OCI-LY1 (cell line): Measurements from ENCODE around the gene AFAP1.

Experiments used
- H2AFZ ChIP-seq: fragments of 200-600 bp; sonication (generic), shearing (Covaris generic); 2 replicates; pipeline ENCODE4 v1.6.0; 2014; ENCODE audit warnings: antibody characterized with exemption, mild to moderate bottlenecking, low read length
- H3F3A ChIP-seq: fragments of 200-600 bp; sonication (generic), shearing (Covaris generic); 2 replicates; pipeline ENCODE4 v1.6.0; 2014; ENCODE audit warnings: mild to moderate bottlenecking, antibody characterized with exemption, low read length, moderate library complexity; ENCODE audit not compliant: insufficient read depth
- H3K27ac ChIP-seq: fragments of 200-600 bp; sonication (generic); 2 replicates; pipeline ENCODE4 v1.5.1; 2014; ENCODE audit warnings: low read length, mixed run types, mild to moderate bottlenecking, low read depth; ENCODE audit not compliant: poor library complexity, severe bottlenecking
- H3K27me3 ChIP-seq: fragments of 200-600 bp; sonication (generic); 2 replicates; pipeline ENCODE4 v1.6.0; 2014; ENCODE audit warnings: antibody characterized with exemption, mild to moderate bottlenecking, low read length, moderate library complexity; ENCODE audit not compliant: insufficient read depth
- H3K36me3 ChIP-seq: fragments of 200-600 bp; sonication (generic); 2 replicates; pipeline ENCODE4 v1.6.1; 2014; ENCODE audit warnings: mild to moderate bottlenecking, antibody characterized with exemption, low read length, moderate library complexity, mixed read lengths; ENCODE audit not compliant: insufficient read depth
- H3K4me1 ChIP-seq: fragments of 200-600 bp; sonication (generic); 2 replicates; pipeline ENCODE4 v1.5.1; 2014; ENCODE audit warnings: mild to moderate bottlenecking, low read length, moderate library complexity; ENCODE audit not compliant: insufficient read depth, severe bottlenecking
- H3K4me2 ChIP-seq: fragments of 200-600 bp; sonication (generic), shearing (Covaris generic); 2 replicates; pipeline ENCODE4 v1.6.1; 2014; ENCODE audit warnings: low read length
- H3K4me3 ChIP-seq: fragments of 200-600 bp; sonication (generic); 2 replicates; pipeline ENCODE4 v1.5.1; 2014; ENCODE audit warnings: low read length, low read depth, mild to moderate bottlenecking, mixed read lengths; ENCODE audit not compliant: poor library complexity, severe bottlenecking
- H3K79me2 ChIP-seq: fragments of 200-600 bp; shearing (Covaris generic); 2 replicates; pipeline ENCODE4 v1.6.1; 2016; ENCODE audit warnings: mixed run types, low read length, mixed read lengths; ENCODE audit not compliant: insufficient read depth
- H3K9ac ChIP-seq: fragments of 200-600 bp; sonication (generic), shearing (Covaris generic); 2 replicates; pipeline ENCODE4 v1.6.1; 2014; ENCODE audit warnings: mild to moderate bottlenecking, low read length, mixed read lengths
- H3K9me2 ChIP-seq: fragments of 200-600 bp; sonication (generic), shearing (Covaris generic); 2 replicates; pipeline ENCODE4 v1.6.1; 2014; ENCODE audit warnings: low read depth, mild to moderate bottlenecking, low read length, mixed read lengths
- H3K9me3 ChIP-seq: fragments of 200-600 bp; shearing (Covaris generic); 2 replicates; pipeline ENCODE4 v1.6.1; 2014; ENCODE audit warnings: low read length, mixed read lengths
- H4K20me1 ChIP-seq: fragments of 200-600 bp; sonication (generic), shearing (Covaris generic); 2 replicates; pipeline ENCODE4 v1.6.0; 2016; ENCODE audit warnings: mild to moderate bottlenecking, low read length; ENCODE audit not compliant: insufficient read depth
- CTCF ChIP-seq: fragments of 200-600 bp; sonication (generic), shearing (Covaris generic); IDR thresholded peaks from 2 replicates; pipeline ENCODE4 v1.5.1; 2017; ENCODE audit warnings: mild to moderate bottlenecking, antibody characterized with exemption, low read length, moderate library complexity, mixed read lengths
- EZH2 ChIP-seq: fragments of 200-600 bp; sonication (generic), shearing (Covaris generic); IDR thresholded peaks from 2 replicates; pipeline ENCODE4 v1.8.0; 2017; ENCODE audit warnings: borderline replicate concordance, mixed run types, mild to moderate bottlenecking, antibody characterized with exemption, low read length, moderate library complexity, mixed read lengths

Gene AFAP1

GRCh38 chr4:7777871-7778509 is 161.7 kb downstream of the AFAP1 start:
- no peaks in the 10 kb centered on the region for H3K9me2 ChIP-seq
- no peaks in the 10 kb centered on the region for H3K9me3 ChIP-seq
- no peaks in the 10 kb centered on the region for H4K20me1 ChIP-seq
- peaks cover 30% of the 10 kb centered on the region for H3K4me1 ChIP-seq
- no peak overlapping the region for H3K4me2 ChIP-seq
- no peak overlapping the region for H3K9ac ChIP-seq
- H3K4me3 ChIP-seq, result no peak overlapping the region
- no peak overlapping the region for H3K27ac ChIP-seq
- H2AFZ ChIP-seq, result no peak overlapping the region
- H3F3A ChIP-seq, result no peaks in the 10 kb centered on the region
- TF ChIP-seq CTCF (no peak), EZH2 (no peak)
- no peaks in the 10 kb centered on the region for H3K27me3 ChIP-seq
- no peaks in the 10 kb centered on the region for H3K36me3 ChIP-seq
- no peaks in the 10 kb centered on the region for H3K79me2 ChIP-seq

DNA sequence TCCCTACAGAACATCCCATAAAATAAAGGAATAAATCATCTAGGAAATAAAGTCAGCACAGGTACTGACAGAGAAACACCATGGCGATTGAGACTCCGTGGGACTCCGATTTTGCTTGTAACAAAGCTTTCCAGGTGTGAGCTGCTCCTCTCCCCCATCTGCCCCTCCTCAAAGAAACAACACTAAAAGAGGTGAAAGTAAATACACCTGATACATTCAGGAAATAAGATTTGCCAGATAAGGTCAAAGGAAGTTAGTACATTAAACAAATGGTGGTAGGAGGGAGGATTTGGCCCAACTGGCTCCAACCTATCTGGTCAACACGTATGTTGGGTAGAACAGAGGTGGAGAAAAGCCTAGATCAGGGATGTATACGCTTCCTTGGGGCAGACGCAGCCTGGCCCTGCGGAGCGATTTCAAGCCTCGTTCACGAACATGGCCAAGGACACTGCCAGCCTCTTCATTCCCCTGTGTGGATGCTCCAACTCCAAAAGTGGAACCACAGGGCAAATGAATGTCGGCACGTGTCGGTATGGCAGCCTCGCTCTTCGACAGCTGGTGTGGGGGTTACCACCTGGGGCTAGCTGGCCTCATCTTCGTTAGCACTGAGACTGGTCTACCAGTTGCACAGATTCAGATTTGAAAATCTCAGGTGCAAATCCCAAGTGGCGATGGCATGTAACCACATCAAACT is 162.5 kb downstream of the AFAP1 start:
- peaks cover 24% of the 10 kb centered on the region for H3K4me1 ChIP-seq
- H2AFZ ChIP-seq, result no peak overlapping the region
- no peaks in the 10 kb centered on the region for H3K27me3 ChIP-seq
- H3K9me2 ChIP-seq, result no peaks in the 10 kb centered on the region
- no peaks in the 10 kb centered on the region for H3K9me3 ChIP-seq
- H3K27ac ChIP-seq, result no peak overlapping the region
- H3F3A ChIP-seq, result no peaks in the 10 kb centered on the region
- no peaks in the 10 kb centered on the region for H4K20me1 ChIP-seq
- H3K36me3 ChIP-seq, result no peaks in the 10 kb centered on the region
- TF ChIP-seq EZH2 (no peak), CTCF (no peak)
- H3K79me2 ChIP-seq, result no peaks in the 10 kb centered on the region
- no peak overlapping the region for H3K9ac ChIP-seq
- no peak overlapping the region for H3K4me2 ChIP-seq
- no peak overlapping the region for H3K4me3 ChIP-seq

- Histone ChIP-seq H3K9ac (no peak overlapping the region), H2AFZ (no peak overlapping the region), H3K79me2 (no peaks in the 10 kb centered on the region), H4K20me1 (no peaks in the 10 kb centered on the region), H3F3A (no peaks in the 10 kb centered on the region), H3K4me3 (no peak overlapping the region), H3K36me3 (no peaks in the 10 kb centered on the region), H3K27ac (no peak overlapping the region), H3K9me2 (no peaks in the 10 kb centered on the region), H3K4me1 (peaks cover 35% of the 10 kb centered on the region), H3K4me2 (no peak overlapping the region), H3K27me3 (no peaks in the 10 kb centered on the region), H3K9me3 (no peaks in the 10 kb centered on the region)
- TF ChIP-seq EZH2, result no peak
Observed at GRCh38 chr4:7775396-7775795, 164.3 kb downstream of the AFAP1 start.
